GM23338 (cell line): ENCODE measurements around the gene SMYD3. TPM values are rescaled to one million over a fixed set of nuclear protein-coding genes. Genes with fewer than 3 reads are reported as not detected.

ENCODE experiments used
- ATAC-seq: fragments of 200-7000 bp; cut with Tn5 transposase; 3 replicates; pipeline ENCODE4 v1.9.1; 2020
- DNase-seq: peaks from one replicate; pipeline ENCODE4 v3.0.0-alpha.2; 2015; ENCODE audit warnings: low spot score
- H2AFZ ChIP-seq: fragments of 200-600 bp; sonication (generic); 2 replicates; pipeline ENCODE4 v1.8.0; 2016; ENCODE audit warnings: antibody characterized with exemption, mild to moderate bottlenecking, moderate library complexity
- H3F3A ChIP-seq: fragments of 200-600 bp; sonication (generic); replicated peaks from 2 replicates; pipeline ENCODE4 v1.8.0; 2017; ENCODE audit warnings: antibody characterized with exemption, mixed run types, low read depth
- H3K27ac ChIP-seq: fragments of 200-600 bp; sonication (generic); 2 replicates; pipeline ENCODE4 v1.6.1; 2016; ENCODE audit warnings: low read depth
- H3K27me3 ChIP-seq: fragments of 200-600 bp; sonication (generic); 2 replicates; pipeline ENCODE4 v1.8.0; 2016; ENCODE audit warnings: mild to moderate bottlenecking, mixed run types, moderate library complexity; ENCODE audit not compliant: insufficient read depth
- H3K36me3 ChIP-seq: fragments of 200-600 bp; sonication (generic); 2 replicates; pipeline ENCODE4 v1.8.0; 2016; ENCODE audit warnings: mild to moderate bottlenecking; ENCODE audit not compliant: insufficient read depth
- H3K4me1 ChIP-seq: fragments of 200-600 bp; sonication (generic); 2 replicates; pipeline ENCODE4 v1.8.0; 2016; ENCODE audit warnings: mild to moderate bottlenecking, moderate library complexity; ENCODE audit not compliant: insufficient read depth
- H3K4me2 ChIP-seq: fragments of 200-600 bp; sonication (generic); 2 replicates; pipeline ENCODE4 v1.7.1; 2017; ENCODE audit warnings: mixed run types
- H3K4me3 ChIP-seq: fragments of 200-600 bp; sonication (generic); 2 replicates; pipeline ENCODE4 v1.6.1; 2016; ENCODE audit warnings: mixed run types
- H3K79me2 ChIP-seq: fragments of 200-600 bp; sonication (generic); replicated peaks from 2 replicates; pipeline ENCODE4 v1.8.0; 2017; ENCODE audit warnings: mild to moderate bottlenecking; ENCODE audit not compliant: insufficient read depth
- H3K9me2 ChIP-seq: fragments of 200-600 bp; sonication (generic); 2 replicates; pipeline ENCODE4 v1.8.0; 2017; ENCODE audit not compliant: insufficient read depth
- H4K20me1 ChIP-seq: fragments of 200-600 bp; sonication (generic); replicated peaks from 2 replicates; pipeline ENCODE4 v1.8.0; 2017; ENCODE audit warnings: mild to moderate bottlenecking; ENCODE audit not compliant: insufficient read depth
- H3K27ac Mint-ChIP-seq: 2 replicates; pipeline ENCODE4 v1.8.0; 2020; ENCODE audit warnings: inconsistent platforms, mild to moderate bottlenecking, moderate library complexity, mixed read lengths
- H3K27me3 Mint-ChIP-seq: 3 replicates; pipeline ENCODE4 v1.8.0; 2022; ENCODE audit warnings: low read depth, mild to moderate bottlenecking, moderate library complexity, mixed read lengths, inconsistent platforms; ENCODE audit not compliant: insufficient read depth, poor library complexity
- H3K36me3 Mint-ChIP-seq: 3 replicates; pipeline ENCODE4 v1.8.0; 2021; ENCODE audit warnings: low read depth, mild to moderate bottlenecking, inconsistent platforms, moderate library complexity, mixed read lengths
- H3K4me1 Mint-ChIP-seq: 3 replicates; pipeline ENCODE4 v1.8.0; 2020; ENCODE audit warnings: mild to moderate bottlenecking, inconsistent platforms, mixed read lengths
- H3K4me3 Mint-ChIP-seq: 3 replicates; pipeline ENCODE4 v1.8.0; 2021; ENCODE audit warnings: moderate library complexity, mild to moderate bottlenecking, inconsistent platforms, mixed read lengths
- H3K9me3 Mint-ChIP-seq: 3 replicates; pipeline ENCODE4 v1.8.0; 2020; ENCODE audit warnings: moderate library complexity, mild to moderate bottlenecking, inconsistent platforms, mixed read lengths
- EZH2 ChIP-seq: fragments of 200-600 bp; sonication (generic); IDR thresholded peaks from one replicate; pipeline ENCODE4 v1.8.0; 2017; ENCODE audit warnings: antibody characterized with exemption, mild to moderate bottlenecking, low read depth; ENCODE audit not compliant: unreplicated experiment
- EZH2phosphoT487 ChIP-seq: fragments of 200-600 bp; sonication (generic); IDR thresholded peaks from one replicate; pipeline ENCODE4 v1.8.1; 2018; ENCODE audit warnings: antibody characterized with exemption; ENCODE audit not compliant: unreplicated experiment
- JUNB ChIP-seq: IDR thresholded peaks from one replicate; pipeline ENCODE4 v1.6.1; 2016; ENCODE audit warnings: antibody characterized with exemption; ENCODE audit not compliant: unreplicated experiment
- NANOG ChIP-seq: IDR thresholded peaks from 2 replicates; pipeline ENCODE4 v1.6.1; 2016; ENCODE audit warnings: antibody characterized with exemption, borderline replicate concordance
- POLR2AphosphoS5 ChIP-seq: IDR thresholded peaks from 2 replicates; pipeline ENCODE4 v1.6.1; 2016; ENCODE audit warnings: antibody characterized with exemption, low read depth
- STAT1 ChIP-seq: IDR thresholded peaks from one replicate; pipeline ENCODE4 v1.6.1; 2016; ENCODE audit warnings: antibody characterized with exemption; ENCODE audit not compliant: unreplicated experiment
- ZNF114 ChIP-seq: fragments of 250-450 bp; sonication (Bioruptor Pico); IDR thresholded peaks from 2 replicates; pipeline ENCODE4 v1.5.0; 2020; ENCODE audit warnings: mild to moderate bottlenecking, moderate library complexity
- ZNF462 ChIP-seq: fragments of 250-450 bp; sonication (Bioruptor Pico); IDR thresholded peaks from 2 replicates; pipeline ENCODE4 v1.5.0; 2020; ENCODE audit warnings: mild to moderate bottlenecking, moderate library complexity
- polyA plus RNA-seq: library from polyadenylated mRNA; unstranded; fragments of >200 nt; fragmentation: Nextera tagmentation; extraction: Ambion mirVana; gene quantifications from 2 replicates; pipeline ENCODE4 v1.2.1, GENCODE V29; 2016
- total RNA-seq: library from RNA; depleted of rRNA; stranded (reverse); fragments of >200 nt; shearing (Covaris generic); gene quantifications from 2 replicates; pipeline ENCODE4 v1.2.3, GENCODE V29; 2014

SMYD3 gene
- total and polyA plus RNA-seq, 2 experiments from 2014 or later, result 31.8 to 34.4 TPM

GRCh38 chr1:246139745-246140182 lies 367.3 kb downstream of the SMYD3 start:
- H3F3A ChIP-seq, result no peaks in the 10 kb centered on the region
- no peak overlapping the region for H3K4me3 Mint-ChIP-seq
- H3K9me2 ChIP-seq, result no peaks in the 10 kb centered on the region
- H3K27me3 Mint-ChIP-seq, result no peaks in the 10 kb centered on the region
- no peaks in the 10 kb centered on the region for H3K4me1 Mint-ChIP-seq
- H3K4me1 ChIP-seq, result no peaks in the 10 kb centered on the region
- no peaks in the 10 kb centered on the region for H3K36me3 Mint-ChIP-seq
- H2AFZ ChIP-seq, result no peak overlapping the region
- H3K9me3 Mint-ChIP-seq, result no peaks in the 10 kb centered on the region
- H3K4me3 ChIP-seq, result no peak overlapping the region
- TF ChIP-seq JUNB (no peak), STAT1 (no peak), POLR2AphosphoS5 (no peak), EZH2 (no peak), EZH2phosphoT487 (no peak), ZNF462 (CRISPR knock-in tag) (no peak), ZNF114 (no peak)
- H3K27me3 ChIP-seq, result no peaks in the 10 kb centered on the region
- no peak overlapping the region for H3K4me2 ChIP-seq
- peak overlapping the region; percentile 5; the same call in 1 of the 2 replicates for H3K27ac Mint-ChIP-seq
- DNase-seq (no peak), ATAC-seq (no peak)
- H3K36me3 ChIP-seq, result no peaks in the 10 kb centered on the region
- no peak overlapping the region for H3K27ac ChIP-seq
- no peaks in the 10 kb centered on the region for H3K79me2 ChIP-seq
- H4K20me1 ChIP-seq, result no peaks in the 10 kb centered on the region

GRCh38 chr1:246138781-246139180 lies 368.3 kb downstream of the SMYD3 start:
- Histone ChIP-seq H3K79me2 (no peaks in the 10 kb centered on the region), H3K36me3 (no peaks in the 10 kb centered on the region), H4K20me1 (no peaks in the 10 kb centered on the region), H3F3A (no peaks in the 10 kb centered on the region), H3K27me3 (no peaks in the 10 kb centered on the region), H3K4me2 (no peak overlapping the region), H3K9me2 (no peaks in the 10 kb centered on the region), H3K27ac (no peak overlapping the region), H3K4me1 (no peaks in the 10 kb centered on the region), H3K4me3 (no peak overlapping the region), H2AFZ (no peak overlapping the region)
- H3K4me1 Mint-ChIP-seq, result no peaks in the 10 kb centered on the region
- H3K9me3 Mint-ChIP-seq, result no peaks in the 10 kb centered on the region
- no peak overlapping the region for H3K4me3 Mint-ChIP-seq
- H3K27ac Mint-ChIP-seq, result no peak overlapping the region; the same call in 1 of the 2 replicates
- DNase-seq, result no peak
- no peaks in the 10 kb centered on the region for H3K27me3 Mint-ChIP-seq
- no peak; the same call in 2 of the 3 replicates for ATAC-seq
- H3K36me3 Mint-ChIP-seq, result no peaks in the 10 kb centered on the region
- TF ChIP-seq EZH2phosphoT487 (no peak), NANOG (no peak), POLR2AphosphoS5 (no peak), ZNF462 (CRISPR knock-in tag) (no peak)
